GM19397 (cell line): Measurements from ENCODE around the gene SYNDIG1.

Experiments used
- ATAC-seq: cut with Tn5 transposase; IDR thresholded peaks from one replicate; pipeline ENCODE4 v1.9.1; 2021; ENCODE audit warnings: mild to moderate bottlenecking, moderate library complexity; ENCODE audit not compliant: unreplicated experiment

Gene SYNDIG1

DNA sequence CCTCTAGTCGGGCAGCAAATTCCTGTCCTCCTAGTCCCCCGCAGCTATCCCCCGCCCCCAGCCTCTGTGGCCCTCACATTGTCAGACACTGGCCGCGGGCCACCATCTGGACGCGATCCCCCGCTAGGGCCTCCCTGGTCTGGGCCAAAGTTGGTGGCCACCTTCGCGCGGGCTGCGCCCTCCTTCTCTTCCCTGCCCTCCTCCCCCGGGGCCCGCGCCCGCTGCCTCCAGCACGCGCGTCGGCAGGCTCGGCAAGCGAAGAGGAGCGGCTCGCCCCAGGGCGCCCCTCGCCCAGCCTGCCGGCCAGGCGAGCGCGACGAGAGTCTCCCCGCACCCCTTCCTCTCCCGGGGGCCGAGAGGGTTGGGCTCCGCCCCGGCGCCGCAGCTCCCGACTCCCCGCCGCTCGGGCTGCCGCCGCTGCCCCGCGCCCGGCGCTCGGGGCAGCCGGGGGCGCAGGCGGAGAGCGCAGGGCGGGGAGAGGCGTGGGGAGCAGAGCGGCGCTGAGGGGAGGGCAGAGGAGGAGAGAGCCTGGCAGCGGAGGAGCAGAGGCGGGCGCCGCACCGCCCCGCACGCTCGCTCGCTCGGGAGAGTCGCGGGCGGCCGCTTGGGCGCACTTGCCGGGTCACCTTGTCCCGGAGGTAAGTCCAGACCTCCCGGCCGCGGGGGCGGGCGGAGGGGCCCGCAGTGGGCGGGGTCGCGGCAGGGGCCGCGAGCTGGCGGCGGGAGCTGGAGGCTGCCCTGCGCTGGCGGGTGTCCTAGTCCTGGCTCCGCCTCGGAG is at the start of gene SYNDIG1:
Gene SYNDIG1 (plus strand): TSS at position 514 of the 778 bp plus-strand sequence. CDS start 73,469 bp downstream, outside the sequence.
- no peak for ATAC-seq

DNA sequence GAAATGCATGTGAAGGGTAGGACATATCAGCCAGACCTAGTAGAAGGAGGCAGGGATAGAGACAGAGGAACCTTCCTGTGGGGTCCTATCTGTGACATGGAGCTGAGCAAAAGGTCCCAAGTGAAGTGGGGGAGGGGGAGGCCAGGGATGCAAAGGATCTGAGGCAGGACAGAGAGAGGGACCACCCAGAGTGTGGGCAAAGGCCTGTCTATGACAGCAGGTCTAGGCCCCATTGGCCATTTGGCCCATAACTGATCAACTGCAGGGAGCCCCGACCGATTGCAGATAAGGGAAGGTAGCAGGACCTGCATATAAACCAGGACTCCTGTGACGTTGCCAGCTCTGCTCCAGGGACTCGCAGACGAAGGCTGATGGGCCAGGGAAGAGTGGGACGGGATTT is 49.6 kb upstream of the SYNDIG1 start:
- ATAC-seq = no peak

DNA sequence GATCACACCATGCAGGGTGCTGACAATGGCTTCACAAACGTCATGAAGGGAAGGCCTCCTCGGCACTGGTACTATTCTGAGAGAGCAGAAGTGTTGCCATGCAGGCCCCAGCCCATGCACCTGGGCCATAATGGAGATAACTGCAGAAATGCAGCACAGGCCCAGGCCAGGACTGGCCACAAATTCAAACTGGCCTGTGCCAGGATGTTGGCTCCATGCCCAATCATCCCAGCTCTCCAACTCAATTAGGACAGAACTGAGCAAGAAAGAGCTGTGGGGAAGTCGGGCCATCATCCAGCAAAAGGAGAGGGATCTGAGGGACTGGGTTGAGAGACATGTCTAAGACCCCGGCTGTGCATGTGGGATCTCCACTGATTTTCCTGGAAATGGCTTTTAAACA is 48.9 kb upstream of the SYNDIG1 start:
- ATAC-seq = no peak

DNA sequence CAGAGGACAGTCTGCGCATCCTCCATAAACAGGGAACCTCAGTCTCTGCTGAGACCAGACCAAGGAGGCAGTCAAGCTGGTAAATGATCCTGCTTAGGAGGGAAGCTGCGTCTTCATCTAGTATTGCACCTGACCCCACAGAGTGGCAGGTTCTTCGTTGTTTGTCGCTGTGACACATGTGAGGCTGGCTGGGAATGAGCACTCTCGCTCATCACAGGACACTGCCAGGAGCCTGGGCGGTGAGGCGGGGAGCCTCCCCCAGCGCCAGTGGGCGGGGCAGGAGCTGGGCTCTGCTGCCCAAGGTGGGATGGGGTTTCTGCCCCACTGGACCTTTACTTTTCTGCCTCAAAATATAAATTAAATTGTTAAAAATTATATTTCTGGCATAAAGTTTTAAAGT is 48.4 kb upstream of the SYNDIG1 start:
- no peak for ATAC-seq

DNA sequence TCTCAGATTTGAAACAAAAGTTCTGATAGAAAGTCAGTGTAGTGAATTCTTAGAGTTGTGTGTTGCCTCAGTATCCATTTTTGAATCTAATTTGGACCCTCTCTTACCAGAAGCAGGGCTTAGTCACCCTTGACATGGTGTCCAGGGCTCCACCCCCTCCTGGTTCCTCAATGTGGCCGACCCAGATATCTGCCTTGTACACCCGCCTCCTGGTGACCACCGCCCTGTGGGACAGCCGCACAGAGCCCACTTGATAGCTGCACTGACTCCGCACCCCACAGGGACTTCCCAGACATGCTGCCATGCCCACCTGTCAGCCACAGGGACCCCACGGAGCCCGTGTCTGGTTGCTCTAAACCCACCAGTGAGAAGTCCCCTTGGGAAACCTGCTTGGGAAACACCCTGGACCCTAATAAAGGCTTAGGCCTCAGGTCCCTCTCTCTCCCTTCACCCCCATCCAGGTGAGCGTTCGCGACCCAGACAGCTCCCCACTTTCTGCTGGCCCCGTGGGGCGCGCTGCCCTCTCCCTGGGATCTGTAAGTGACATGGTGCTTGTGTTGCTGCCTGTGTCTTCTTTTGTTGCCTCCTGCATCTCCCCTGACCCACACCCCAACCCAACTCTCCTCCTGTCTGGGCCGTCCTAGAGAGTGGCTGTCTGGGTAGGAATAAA is 47.2 kb upstream of the SYNDIG1 start:
- no peak for ATAC-seq

DNA sequence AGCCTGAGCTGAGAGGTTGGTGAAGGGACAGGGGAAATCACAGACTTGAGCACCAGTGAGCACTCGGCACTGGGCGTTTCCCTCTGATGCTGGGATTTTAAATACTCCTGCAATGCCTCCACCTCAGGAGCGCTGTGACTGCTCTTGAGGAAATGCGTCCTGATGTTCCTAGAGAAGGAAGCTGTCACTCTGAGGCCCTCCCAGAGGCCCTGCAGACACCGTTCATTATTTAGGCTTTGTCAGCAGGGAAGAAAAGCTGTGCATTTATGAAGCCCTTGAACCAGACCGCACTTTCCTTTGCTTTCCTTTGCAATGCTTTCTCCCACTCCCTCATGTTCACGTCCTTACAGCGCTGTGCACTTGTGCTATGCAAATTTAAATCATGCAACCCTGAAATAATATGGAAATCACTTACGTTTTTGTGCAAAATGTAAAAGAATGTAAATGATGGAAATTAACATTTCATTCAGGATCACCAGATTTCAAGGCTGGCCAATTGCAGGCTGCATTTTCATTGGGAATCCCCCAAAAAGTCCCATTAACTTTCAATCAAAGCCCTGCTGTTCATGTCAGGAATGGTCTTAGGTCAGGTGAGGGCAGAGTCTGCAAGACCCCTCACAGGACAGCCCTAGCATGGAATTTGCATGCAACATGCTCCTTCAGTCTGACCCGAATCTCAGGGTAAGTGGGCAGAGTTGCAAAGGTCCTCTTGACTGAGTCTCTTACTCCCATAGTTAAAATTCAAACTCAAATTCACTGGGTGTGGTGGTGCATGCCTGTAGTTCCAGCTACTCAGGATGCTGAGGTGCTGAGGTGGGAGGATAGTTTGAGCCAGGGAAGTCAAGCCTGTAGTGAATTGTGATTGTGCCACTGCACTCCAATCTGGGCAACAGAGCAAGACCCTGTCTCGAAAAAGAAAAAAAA is 45.8 kb upstream of the SYNDIG1 start:
- ATAC-seq = no peak

DNA sequence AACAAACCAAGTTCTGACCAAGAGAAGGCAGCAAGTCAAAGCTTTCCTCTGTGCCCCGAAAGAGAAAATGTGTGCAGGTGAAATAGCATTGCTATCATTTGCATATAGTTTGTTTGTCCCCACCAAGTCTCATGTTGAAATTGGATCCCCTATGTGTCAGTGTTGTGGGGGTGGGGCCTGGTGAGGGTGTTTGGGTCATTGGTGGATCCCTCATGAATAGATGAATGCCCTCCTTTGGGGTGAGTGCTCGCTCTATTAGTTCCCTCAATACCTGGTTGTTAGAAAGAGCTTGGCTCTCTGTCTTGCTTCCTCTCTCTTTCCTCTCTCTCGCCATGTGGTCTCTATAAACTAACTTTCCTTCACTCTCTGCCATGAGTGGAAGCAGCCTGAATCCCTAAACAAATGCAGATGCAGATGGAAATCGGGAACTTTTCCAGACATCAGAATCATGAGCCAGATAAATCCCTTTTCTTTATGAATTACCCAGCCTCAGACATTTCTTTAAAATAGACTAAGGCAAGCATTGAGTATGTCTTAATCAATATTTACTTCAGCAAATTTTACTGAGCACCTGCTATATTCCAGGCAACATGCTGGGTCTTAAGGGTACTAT is 43.8 kb upstream of the SYNDIG1 start:
- ATAC-seq = no peak

DNA sequence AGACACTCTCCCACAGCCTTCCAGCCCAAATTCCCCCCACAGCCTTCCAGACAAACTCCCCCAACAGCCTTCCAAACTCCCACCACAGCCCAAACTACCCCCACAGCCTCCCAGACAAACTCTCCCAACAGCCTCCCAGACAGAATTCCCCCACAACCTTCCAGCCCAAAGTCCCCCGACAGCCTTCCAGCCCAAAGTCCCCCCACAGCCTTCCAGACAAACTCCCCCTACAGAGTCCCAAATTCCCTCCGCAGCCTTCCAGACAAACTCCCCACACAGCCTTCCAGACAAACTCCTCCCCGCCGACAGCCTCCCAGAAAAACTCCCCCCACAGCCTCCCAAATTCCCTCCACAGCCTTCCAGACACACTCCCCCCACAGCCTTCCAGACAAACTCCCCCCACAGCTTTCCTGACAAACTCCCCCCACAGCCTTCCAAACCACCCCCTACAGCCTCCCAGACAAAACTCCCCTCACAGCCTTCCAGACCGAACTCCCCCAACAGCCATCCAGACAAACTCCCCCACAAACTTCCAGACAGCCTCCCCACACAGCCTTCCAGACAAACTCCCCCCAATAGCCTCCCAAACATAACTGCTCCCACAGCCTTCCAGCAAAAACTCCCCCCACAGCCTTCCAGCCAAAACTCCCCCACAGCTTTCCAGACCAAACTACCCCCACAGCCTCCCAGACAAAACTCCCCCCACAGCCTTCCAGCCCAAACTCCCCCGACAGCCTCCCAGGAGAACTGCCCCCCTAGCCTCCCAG is 38.0 kb upstream of the SYNDIG1 start:
- ATAC-seq = no peak

DNA sequence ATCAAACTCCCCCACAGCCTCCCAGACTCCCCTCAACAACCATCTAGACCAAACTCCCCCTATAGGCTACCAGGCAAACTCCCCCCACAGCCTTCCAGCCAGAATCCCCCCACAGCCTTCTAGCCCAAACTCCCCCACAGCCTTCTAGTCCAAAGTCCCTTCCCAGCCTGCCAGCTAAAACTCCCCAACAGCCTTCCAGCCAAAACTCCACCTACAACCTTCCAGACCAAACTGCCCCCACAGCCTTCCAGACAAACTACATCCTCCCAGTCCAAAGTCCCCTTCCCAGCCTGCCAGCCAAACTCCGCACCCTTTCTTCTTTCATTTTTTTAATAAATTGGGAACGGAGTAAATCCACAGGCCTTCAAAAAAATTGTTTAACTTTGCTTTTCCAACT is 37.4 kb upstream of the SYNDIG1 start:
- no peak for ATAC-seq

DNA sequence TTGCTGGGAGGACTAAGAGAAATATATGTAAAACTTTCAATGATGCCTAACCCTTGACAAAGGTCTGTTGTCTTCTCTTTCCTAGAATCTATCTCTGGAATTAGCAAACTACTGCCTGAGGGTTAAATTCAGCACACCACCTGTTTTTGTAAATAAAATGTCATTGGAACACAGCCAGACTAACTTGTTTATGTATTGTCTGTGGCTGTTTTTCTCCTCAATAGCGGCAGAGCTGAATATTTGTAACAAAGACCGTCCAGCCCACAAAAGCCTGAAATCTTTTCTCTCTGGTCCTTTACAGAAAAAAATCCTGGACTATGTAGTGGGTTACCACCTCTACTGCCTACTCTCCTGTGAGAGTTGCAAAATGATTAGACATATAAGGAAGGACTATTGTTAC is 33.3 kb upstream of the SYNDIG1 start:
- no peak for ATAC-seq

DNA sequence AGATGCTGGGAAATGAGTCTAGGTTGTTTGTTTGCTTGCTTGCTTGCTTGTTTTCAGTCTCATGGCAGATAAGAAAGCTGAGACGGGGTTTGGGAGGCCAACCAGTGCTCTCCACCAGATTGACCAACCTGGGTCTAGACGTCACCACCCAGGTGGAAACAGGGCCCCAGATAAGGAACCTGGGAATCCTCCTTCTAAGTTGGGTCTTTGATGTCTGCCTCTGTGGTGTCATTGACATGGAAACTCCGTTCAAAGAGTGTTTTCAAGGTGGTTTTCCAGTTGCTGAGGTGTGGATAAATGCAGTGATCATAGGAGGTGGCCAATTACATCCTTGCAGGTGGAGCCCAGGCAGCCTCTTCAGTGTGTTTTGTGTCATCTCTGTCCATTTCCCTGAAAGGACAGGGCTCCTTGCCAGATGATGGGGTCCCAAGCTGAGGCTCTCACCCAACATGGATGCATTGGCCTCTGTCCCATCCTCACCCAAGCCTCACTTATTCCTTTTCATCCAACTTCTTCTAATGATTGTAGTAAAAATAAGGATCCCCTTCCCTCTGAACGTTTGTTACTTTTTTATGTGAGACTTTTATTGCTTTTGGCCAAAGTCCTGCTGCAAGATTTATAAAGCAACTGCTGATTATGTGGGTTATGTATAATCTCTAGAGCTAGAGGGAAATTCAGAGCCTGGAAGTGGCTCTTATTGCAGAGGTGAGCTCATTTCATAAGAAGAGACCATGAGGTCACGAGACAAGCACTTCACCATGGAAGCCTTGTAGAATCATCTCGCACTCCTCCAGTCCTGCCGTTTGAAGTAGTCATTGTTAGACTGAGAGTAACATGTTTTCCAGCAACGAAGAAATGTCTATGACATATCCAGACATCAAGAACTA is 32.0 kb upstream of the SYNDIG1 start:
- ATAC-seq = no peak

DNA sequence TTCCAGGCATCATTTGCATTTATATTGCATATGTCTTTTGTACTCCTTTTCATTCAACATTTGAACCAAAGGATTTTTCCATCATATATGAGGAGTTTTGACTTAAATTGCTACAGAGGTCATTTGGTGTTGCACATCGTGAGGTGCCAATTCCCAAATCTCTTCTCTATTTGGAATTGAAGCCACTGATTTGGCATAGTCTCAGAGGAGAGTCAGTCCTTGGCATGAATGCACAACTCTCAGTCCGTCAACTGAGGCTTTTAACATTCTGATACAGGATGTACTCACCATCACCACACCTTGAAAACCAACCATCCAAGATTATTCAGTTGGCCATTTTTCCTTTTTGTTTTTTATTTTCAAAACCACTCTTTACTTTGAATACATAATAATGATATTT is 31.1 kb upstream of the SYNDIG1 start:
- no peak for ATAC-seq

DNA sequence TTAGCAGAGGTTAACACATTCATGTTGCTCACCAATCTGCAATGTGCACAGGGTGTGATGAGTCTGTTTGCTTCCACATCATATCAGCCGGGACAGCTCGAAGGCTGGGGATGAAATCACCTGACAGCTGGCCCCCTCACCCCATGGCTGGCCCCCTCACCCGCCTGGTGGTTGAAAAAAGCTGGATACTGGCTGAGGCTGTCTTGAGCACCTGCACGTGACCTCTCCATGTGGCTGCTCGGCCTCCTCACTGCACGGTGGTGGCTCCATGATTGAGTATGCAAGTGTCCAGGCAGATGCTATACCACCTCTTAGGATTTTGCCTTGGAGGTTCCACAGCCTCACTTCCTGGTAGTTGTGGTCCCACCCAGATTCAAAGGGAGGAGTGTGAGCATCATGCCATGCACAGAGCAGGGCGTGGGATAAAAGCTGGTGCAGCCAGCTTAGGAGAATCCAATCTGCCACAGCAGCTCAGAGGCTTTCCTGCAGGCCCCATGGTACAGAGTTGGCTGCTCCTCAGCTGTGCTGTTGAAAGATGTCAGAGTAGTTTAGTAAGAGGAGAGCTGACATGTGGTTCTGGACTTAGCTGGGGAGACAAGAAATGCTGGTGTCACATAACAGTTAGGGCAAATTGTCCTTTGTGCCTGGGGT is 29.6 kb upstream of the SYNDIG1 start:
- ATAC-seq = no peak

DNA sequence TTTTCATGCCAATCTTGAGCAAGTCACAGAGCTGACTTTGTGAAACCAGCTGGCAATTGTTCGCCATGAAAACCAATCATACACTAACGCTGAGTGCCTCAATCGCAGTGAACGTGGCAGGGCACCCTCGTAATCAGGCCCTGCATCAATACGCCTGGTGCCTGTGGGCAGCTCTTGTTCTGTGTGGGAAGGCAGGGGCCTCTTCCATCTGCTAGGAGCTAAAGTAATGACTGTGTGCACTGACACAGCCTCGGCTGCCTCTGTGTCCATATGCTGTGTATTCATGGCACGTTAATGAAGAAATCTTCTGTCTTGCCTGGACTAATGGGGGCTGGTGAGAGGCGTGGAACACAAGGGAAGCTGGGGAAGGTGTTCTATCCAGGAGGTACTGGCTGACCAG is 27.8 kb upstream of the SYNDIG1 start:
- ATAC-seq = no peak

DNA sequence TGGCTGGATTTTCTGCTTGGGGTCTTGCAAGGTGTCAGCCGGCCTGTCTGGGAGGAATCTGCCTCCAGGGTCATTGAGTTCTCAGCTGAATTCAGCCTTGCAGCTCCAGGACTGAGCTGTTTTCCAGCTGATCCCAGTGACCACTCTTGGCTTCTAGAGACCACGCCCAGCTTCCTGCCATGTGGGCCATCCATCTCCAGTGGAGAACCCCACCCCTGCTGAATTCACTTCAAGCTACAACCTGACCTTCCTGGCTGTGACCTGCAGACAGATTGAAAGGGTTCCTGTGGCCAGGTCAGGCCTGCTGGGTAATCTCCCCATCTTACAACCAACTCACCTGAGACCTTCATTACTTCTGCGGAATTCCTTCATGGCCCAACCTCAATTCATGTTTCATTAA is 26.5 kb upstream of the SYNDIG1 start:
- ATAC-seq = no peak

DNA sequence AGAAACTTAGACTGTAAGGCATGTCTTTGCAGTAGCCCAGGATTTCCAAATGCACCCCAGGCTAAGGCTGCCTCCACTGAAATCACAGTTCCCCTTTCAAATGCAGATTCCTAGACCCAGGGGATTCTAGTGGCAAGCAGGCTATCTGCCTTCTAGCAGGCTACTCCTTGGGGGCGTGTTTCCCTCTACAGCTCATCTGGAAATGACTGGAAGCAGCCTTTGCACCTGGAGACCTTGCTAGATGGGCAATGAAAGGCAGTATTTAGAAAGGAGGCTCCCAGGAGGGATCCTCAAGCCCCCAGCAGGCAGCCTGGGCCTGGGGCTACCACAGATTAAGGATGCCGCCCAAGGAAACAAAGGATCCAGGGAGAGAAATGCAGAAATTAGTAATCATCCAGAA is 26.0 kb upstream of the SYNDIG1 start:
- no peak for ATAC-seq

DNA sequence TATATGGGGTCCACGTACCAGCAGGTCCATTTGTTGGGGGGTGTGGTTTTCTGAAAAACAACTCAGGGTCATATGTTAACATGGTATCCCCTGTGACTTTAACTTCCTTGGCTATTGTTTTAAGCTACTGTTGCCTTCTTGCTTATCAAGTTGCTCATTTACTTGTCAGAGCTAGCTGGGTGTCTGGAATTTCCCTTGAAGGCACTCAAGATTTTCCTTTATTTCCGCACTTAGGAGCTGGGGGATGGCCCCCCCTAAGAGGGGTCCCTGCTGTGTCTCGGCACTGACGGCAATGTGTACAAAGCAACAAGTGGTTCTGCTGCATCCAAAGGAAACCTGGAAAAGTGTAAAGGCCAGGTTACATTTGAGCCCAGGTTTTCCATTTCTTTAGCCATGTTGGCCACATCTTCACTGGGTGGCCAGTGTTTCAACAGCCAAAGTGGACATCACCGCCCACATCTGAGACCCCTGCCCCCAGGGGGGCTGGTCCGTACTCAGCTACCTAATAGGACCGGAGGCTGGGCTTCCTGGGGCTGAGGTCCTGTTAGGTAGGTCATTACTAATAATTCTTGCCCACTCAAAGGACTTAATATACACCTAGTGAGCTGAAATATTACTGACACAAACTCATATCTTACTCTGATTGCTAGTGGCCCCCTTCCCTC is 24.8 kb upstream of the SYNDIG1 start:
- ATAC-seq = no peak

DNA sequence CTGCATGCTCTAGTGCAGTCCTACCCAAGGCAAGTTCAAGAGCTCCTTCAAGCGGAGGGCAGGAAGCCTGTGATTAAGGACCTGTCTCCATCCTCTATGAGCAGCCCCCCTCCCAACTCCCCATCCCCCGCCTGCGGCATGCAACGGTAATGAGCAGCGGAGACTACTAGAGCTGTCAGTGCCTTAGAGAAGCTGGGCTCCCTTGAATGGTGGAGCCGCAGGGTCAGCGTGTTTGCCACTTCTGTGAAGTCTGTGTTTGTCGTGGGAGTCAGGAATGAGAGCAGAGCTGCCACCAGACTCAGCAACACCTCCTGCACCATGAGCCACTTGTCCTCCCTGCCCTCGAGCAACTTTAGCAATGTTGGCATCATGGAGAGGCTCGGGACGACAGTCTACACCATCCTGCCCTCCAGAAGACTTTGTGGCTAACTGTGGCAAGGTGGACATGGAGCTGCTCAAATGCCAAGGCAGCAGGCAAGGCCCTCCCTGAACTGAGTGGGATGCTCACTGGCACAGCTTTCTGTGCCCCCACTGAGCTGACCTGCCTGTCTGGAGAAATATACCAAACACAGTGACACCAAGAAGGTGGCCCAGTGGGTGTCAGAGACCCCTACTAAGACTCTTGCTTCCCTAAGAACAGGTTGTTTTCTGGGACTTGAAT is 23.8 kb upstream of the SYNDIG1 start:
- no peak for ATAC-seq
